Naive thymus-derived CD4-positive, alpha-beta T cell (primary cell): ENCODE data around the gene MRTFB. TPM values are rescaled to one million over a fixed set of nuclear protein-coding genes. Genes with fewer than 3 reads are reported as not detected.

ENCODE experiments used
- ATAC-seq: fragments of 150-1000 bp; cut with Tn5 transposase; 2 replicates; pipeline ENCODE4 v1.10.0; 2021; ENCODE audit warnings: mild to moderate bottlenecking, moderate library complexity
- CTCF ChIA-PET: fragments of 350-600 bp; sonication (Branson Sonifier 250); formaldehyde crosslinking; loops from one replicate; lab custom pipeline; 2021; ENCODE audit warnings: antibody characterized with exemption; lab: Charles Lee
- POLR2A ChIA-PET: fragments of 350-600 bp; sonication (Branson Sonifier 250); formaldehyde crosslinking; loops from one replicate; lab custom pipeline; 2021; ENCODE audit warnings: antibody characterized with exemption, inconsistent platforms; lab: Charles Lee
- DNase-seq, 9 donors: peaks; one replicate each; pipeline versions ENCODE4 v3.0.0 to v3.0.0-alpha.2; 2020 to 2022; ENCODE audit warnings: mixed read lengths in 1 of 9
- H3K27ac ChIP-seq: one replicate; pipeline ENCODE4 v1.7.0; 2013; ENCODE audit warnings: mild to moderate bottlenecking, low read depth, low read length, moderate library complexity
- H3K27me3 ChIP-seq, 2 donors: one replicate each; pipeline ENCODE4 v1.7.0; 2013; ENCODE audit warnings: low read length in 2 of 2, mild to moderate bottlenecking in 2 of 2, moderate library complexity in 2 of 2; ENCODE audit not compliant: control insufficient read depth in 2 of 2, insufficient read depth in 2 of 2
- H3K36me3 ChIP-seq, 3 experiments: 1 replicate in 2 of 3; 2 replicates in 1 of 3; pipeline ENCODE4 v1.7.0; 2013; ENCODE audit warnings: low read length in 3 of 3, mild to moderate bottlenecking in 3 of 3, moderate library complexity in 1 of 3; ENCODE audit not compliant: insufficient read depth in 3 of 3, control insufficient read depth in 2 of 3
- H3K4me1 ChIP-seq, 2 donors: one replicate each; pipeline ENCODE4 v1.7.0; 2013; ENCODE audit warnings: low read length in 2 of 2, mild to moderate bottlenecking in 2 of 2, moderate library complexity in 1 of 2; ENCODE audit not compliant: control insufficient read depth in 2 of 2, insufficient read depth in 2 of 2
- H3K4me3 ChIP-seq: 2 replicates; pipeline ENCODE4 v1.7.0; 2013; ENCODE audit warnings: mild to moderate bottlenecking, low read length
- H3K9me3 ChIP-seq, 3 experiments: 1 replicate in 2 of 3; 2 replicates in 1 of 3; pipeline ENCODE4 v1.7.0; 2013; ENCODE audit warnings: low read length in 3 of 3; ENCODE audit not compliant: control insufficient read depth in 2 of 3
- H3K27ac Mint-ChIP-seq, 9 donors: one replicate each; pipeline ENCODE4 v1.8.0; 2020 to 2022; ENCODE audit warnings: mixed read lengths in 9 of 9, mild to moderate bottlenecking in 8 of 9, moderate library complexity in 5 of 9, inconsistent platforms in 2 of 9
- H3K27me3 Mint-ChIP-seq, 5 donors: one replicate each; pipeline ENCODE4 v1.8.0; 2021 to 2022; ENCODE audit warnings: mixed read lengths in 5 of 5, mild to moderate bottlenecking in 1 of 5
- H3K36me3 Mint-ChIP-seq, 5 donors: one replicate each; pipeline ENCODE4 v1.8.0; 2020 to 2022; ENCODE audit warnings: mixed read lengths in 5 of 5, mild to moderate bottlenecking in 3 of 5, inconsistent platforms in 1 of 5
- H3K4me1 Mint-ChIP-seq, 7 donors: one replicate each; pipeline ENCODE4 v1.8.0; 2020 to 2022; ENCODE audit warnings: mixed read lengths in 7 of 7, mild to moderate bottlenecking in 3 of 7, inconsistent platforms in 1 of 7
- H3K4me3 Mint-ChIP-seq, 10 donors: one replicate each; pipeline ENCODE4 v1.8.0; 2020 to 2022; ENCODE audit warnings: mild to moderate bottlenecking in 10 of 10, mixed read lengths in 10 of 10, moderate library complexity in 6 of 10, inconsistent platforms in 2 of 10
- H3K9me3 Mint-ChIP-seq, 11 donors: one replicate each; pipeline ENCODE4 v1.8.0; 2020 to 2022; ENCODE audit warnings: mixed read lengths in 11 of 11, mild to moderate bottlenecking in 4 of 11, inconsistent platforms in 1 of 11, moderate library complexity in 1 of 11
- intact Hi-C, 2 donors: fragments of 100-400 bp; cut with micrococcal nuclease; formaldehyde crosslinking; loops; one replicate each; pipeline ENCODE4 v1.15.1; 2023
- polyA plus RNA-seq, 2 donors: library from polyadenylated mRNA; unstranded; fragments of 300-500 nt; fragmentation: Illumina TruSeq; gene quantifications; one replicate each; pipeline ENCODE4 v1.2.3, GENCODE V29; 2021
- total RNA-seq, 6 experiments: library from RNA in 5 of 6; stranded (reverse) in 5 of 6; gene quantifications; 1 replicate in 5 of 6; 2 replicates in 1 of 6; pipeline ENCODE4 v1.2.3 and lab custom pipeline; 2021 to 2026

Gene MRTFB
- total and polyA plus RNA-seq, 7 experiments from 2014 or later: 9.1 to 33.2 (median 25.4) TPM

DNA sequence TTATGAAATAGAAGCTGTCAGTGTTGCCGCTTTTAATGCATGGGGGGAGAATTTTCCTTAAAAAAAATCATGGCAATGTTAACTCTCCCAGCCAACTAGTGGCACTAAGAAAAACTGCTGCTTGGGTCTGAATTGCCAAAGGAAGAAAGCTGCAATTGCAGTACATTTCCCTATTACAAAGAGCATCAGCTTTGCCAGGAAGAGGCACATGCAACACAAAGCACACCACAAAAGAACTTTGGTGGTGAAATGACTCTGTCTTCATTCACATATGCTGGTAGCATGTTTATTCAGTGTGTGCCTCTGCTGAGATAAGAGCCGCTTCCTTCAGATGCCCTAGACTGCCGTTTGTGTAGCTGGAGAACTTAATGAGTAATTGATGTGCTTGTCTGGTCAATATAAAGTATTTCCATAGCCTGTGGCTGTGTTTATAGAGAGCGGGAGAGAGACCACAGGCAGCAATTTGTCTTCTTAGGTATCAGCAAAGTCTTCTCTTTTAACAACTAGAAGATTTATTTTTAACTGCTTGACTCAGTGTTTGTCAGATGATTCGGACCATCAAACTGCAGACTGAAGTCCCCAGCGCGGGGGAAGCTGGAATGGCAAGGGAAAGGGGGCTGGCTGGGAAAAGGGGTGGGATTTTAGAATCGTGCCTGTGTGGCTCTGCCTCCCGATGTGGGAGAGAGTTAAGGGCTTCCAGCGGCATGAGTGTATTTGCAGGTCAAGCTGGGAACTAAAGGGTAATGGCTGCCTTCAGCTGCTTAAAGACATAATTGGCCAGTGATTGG, 115.1 kb downstream of the MRTFB start:
- DNase-seq (peak in 6 of 9 donors; percentile 15 to 56 (median 35)), ATAC-seq (peak; percentile 55)
- Mint-ChIP-seq H3K4me1 (peaks cover 8 to 54% (median 45%) of the 10 kb centered on the region in 7 donors), H3K9me3 (no peaks in the 10 kb centered on the region), H3K36me3 (no peaks in the 10 kb centered on the region), H3K4me3 (peak overlapping the region; percentile 34 to 85 (median 69)), H3K27ac (peak overlapping the region in 8 of 9 donors; percentile 60 to 95 (median 84)), H3K27me3 (no peaks in the 10 kb centered on the region)
- ChIA-PET POLR2A (interaction anchor here (0.7 to 1.6 kb wide), 3 partner anchors 9 to 17 kb away, joined by 3 to 4 read pairs (median 4); no protein-coding TSS in a partner anchor), CTCF (no interaction called here)
- peaks cover 0 to 21% of the 10 kb centered on the region in 2 donors for H3K4me1 ChIP-seq
- H3K27ac ChIP-seq: peak overlapping the region; percentile 37
- no peaks in the 10 kb centered on the region for H3K27me3 ChIP-seq
- no peaks in the 10 kb centered on the region for H3K36me3 ChIP-seq
- H3K9me3 ChIP-seq: no peaks in the 10 kb centered on the region
- intact Hi-C loops: no loop called here
- no peak overlapping the region for H3K4me3 ChIP-seq

DNA sequence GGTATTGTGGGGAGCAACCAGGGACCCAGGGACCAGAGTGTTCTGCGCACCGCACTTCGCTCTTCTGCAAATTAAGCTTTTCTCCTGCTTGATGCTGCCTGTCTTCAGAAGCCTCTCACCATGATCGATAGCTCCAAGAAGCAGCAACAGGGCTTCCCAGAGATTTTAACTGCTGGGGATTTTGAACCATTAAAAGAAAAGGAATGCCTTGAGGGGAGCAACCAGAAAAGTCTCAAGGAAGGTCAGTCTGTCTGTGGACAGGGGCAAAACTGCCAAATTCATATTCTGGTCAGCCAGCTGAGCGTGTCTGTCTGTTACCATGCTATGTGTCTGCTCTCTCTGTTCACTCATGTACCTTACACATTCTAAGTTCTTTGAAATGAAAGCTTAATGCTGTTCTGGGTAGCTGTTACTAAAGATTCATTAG, 115.7 kb downstream of the MRTFB start:
- Mint-ChIP-seq H3K9me3 (no peaks in the 10 kb centered on the region), H3K27ac (peak overlapping the region in 8 of 9 donors; percentile 60 to 95 (median 84)), H3K4me1 (peaks cover 6 to 57% (median 47%) of the 10 kb centered on the region in 7 donors), H3K4me3 (peak overlapping the region in 9 of 10 donors; percentile 34 to 85 (median 68)), H3K27me3 (no peaks in the 10 kb centered on the region), H3K36me3 (no peaks in the 10 kb centered on the region)
- Histone ChIP-seq H3K9me3 (no peaks in the 10 kb centered on the region), H3K36me3 (no peaks in the 10 kb centered on the region), H3K27ac (peak overlapping the region; percentile 37), H3K4me3 (no peak overlapping the region), H3K4me1 (peaks cover 0 to 21% of the 10 kb centered on the region in 2 donors), H3K27me3 (no peaks in the 10 kb centered on the region)
- ATAC-seq: no peak
- ChIA-PET CTCF (no interaction called here), POLR2A (interaction anchor here (1.0 to 1.6 kb wide), 2 partner anchors 10 to 17 kb away, joined by 4 read pairs; no protein-coding TSS in a partner anchor)
- DNase-seq: no peak
- intact Hi-C loops: no loop called here

DNA sequence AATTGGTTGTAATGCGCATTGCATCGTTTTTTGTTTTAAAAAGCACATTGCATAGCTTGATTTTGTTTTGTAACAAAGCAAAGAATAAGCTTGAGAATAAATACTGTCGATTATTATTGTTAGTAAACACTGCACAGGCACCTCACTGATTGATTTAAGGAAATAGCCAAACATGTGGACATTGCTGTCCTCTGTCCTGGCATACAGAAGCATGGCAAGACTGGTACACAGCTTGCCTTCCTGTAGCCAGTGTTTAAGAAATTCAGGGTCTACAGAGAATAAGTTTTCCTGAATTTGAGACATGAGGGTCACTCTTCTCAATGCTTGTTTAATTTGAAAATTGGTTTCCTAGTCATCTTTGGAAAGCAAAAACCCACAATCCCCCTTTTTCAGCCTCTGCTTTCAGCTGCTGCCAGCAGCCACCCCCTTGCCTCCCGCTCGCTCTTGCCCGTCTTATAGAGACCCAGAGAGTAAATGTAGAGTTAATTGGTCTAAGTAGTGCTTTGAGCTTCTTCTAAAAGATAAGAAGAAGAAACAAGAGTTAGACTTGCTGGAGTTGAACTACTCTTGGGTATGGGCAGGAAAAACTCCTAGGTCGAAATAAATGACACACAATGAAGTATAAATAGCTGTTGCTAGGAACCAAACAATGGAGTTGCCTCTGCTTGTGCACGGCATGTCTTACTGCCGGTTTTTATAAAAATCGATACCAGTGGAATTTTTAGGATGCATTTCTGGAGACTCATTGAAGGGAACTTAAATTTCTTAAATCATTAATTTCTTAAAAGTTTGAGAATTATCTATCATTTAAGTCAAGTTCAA, 116.6 kb downstream of the MRTFB start:
- POLR2A ChIA-PET: interaction anchor here (1.0 to 1.6 kb wide), 2 partner anchors 11 to 16 kb away, joined by 4 read pairs; no protein-coding TSS in a partner anchor
- no peak overlapping the region for H3K27ac ChIP-seq
- no peaks in the 10 kb centered on the region for H3K9me3 ChIP-seq
- CTCF ChIA-PET: interaction anchor here (1.0 kb wide), 1 partner anchor 9 kb away, joined by 3 read pairs; no protein-coding TSS in a partner anchor
- peaks cover 0 to 23% of the 10 kb centered on the region in 2 donors for H3K4me1 ChIP-seq
- no peaks in the 10 kb centered on the region for H3K27me3 ChIP-seq
- no peaks in the 10 kb centered on the region for H3K36me3 ChIP-seq
- no peak overlapping the region for H3K4me3 ChIP-seq
- intact Hi-C loops: no loop called here
- ATAC-seq: no peak
- Mint-ChIP-seq H3K4me3 (peak overlapping the region in 9 of 10 donors; percentile 9 to 85 (median 70)), H3K9me3 (no peaks in the 10 kb centered on the region), H3K4me1 (peaks cover 7 to 60% (median 50%) of the 10 kb centered on the region in 7 donors), H3K36me3 (no peaks in the 10 kb centered on the region), H3K27me3 (no peaks in the 10 kb centered on the region), H3K27ac (peak overlapping the region in 7 of 9 donors; percentile 65 to 95 (median 82))
- no peak for DNase-seq

DNA sequence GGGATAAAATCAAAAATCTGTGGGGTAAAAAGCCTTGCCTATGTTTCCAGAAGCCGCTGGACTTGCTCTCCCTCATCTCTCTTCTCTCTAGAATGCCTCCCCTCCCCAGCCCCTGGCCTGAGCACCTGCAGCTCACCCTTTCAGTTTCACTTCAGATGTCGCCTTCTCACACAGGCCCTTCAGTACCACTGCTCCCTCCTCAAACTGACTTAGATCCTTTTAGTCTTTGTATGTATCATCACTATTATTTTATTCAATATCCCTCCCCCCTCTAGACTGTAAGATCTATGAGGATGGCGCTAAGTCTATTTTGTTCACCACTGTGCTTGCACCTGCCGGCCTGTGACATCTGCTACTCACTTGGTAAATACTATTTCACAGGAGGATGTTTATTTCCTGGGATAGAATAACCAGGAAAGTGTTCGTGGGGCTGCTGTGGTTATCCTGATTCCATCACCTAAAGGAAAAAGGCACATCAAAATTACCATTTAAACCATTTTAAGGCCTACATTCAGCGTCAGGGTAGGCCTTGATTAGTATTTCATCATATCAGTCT, 122.3 kb downstream of the MRTFB start:
- Histone ChIP-seq H3K36me3 (no peaks in the 10 kb centered on the region), H3K27ac (peak overlapping the region; percentile 74), H3K4me3 (peak overlapping the region; percentile 14), H3K27me3 (no peaks in the 10 kb centered on the region), H3K9me3 (no peaks in the 10 kb centered on the region), H3K4me1 (peaks cover 5 to 46% of the 10 kb centered on the region in 2 donors)
- H3K27me3 Mint-ChIP-seq: no peaks in the 10 kb centered on the region
- ATAC-seq (peak; percentile 67), DNase-seq (peak in 8 of 9 donors; percentile 27 to 51 (median 34))
- intact Hi-C loops: loop anchor here (5.0 to 10.0 kb wide), 4 partner anchors 91 to 269 kb away; partner anchors contain the start of genes MRTFB (in 2 of the 2) and ERCC4 (in 1 of the 2)
- H3K36me3 Mint-ChIP-seq: peaks cover 0 to 2% (median under 1%) of the 10 kb centered on the region in 5 donors
- H3K4me1 Mint-ChIP-seq: peaks cover 23 to 78% (median 74%) of the 10 kb centered on the region in 7 donors
- peak overlapping the region; percentile 71 to 97 (median 84) for H3K4me3 Mint-ChIP-seq
- peak overlapping the region; percentile 87 to 96 (median 90) for H3K27ac Mint-ChIP-seq
- H3K9me3 Mint-ChIP-seq: no peaks in the 10 kb centered on the region
- ChIA-PET POLR2A (no interaction called here), CTCF (no interaction called here)

DNA sequence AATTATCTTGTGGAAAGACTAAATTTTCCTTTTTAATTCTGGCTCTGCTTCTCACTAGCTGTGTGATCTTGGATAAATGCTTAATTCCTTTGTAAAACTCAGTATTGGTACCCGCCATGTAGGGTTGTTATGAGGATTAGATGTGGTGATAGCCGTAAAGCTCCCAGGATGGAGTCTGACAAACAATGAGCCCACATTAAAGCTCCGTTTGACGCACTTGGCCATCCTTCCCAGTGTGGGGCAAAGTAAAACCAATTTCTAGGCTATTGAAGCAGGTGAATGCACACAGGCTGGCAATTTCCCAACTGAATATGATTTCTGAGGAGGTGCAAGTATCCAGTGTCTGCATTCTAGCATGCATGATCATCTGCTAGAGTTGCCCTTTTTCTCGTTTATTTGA, 123.6 kb downstream of the MRTFB start:
- ChIA-PET CTCF (no interaction called here), POLR2A (no interaction called here)
- Mint-ChIP-seq H3K4me3 (peak overlapping the region in 7 of 10 donors; percentile 2 to 75 (median 20)), H3K36me3 (peaks cover 0 to 13% (median 12%) of the 10 kb centered on the region in 5 donors), H3K27ac (peak overlapping the region in 8 of 9 donors; percentile 6 to 91 (median 76)), H3K27me3 (no peaks in the 10 kb centered on the region), H3K9me3 (peaks cover 0 to 2% (median 0%) of the 10 kb centered on the region in 11 donors), H3K4me1 (peaks cover 32 to 81% (median 64%) of the 10 kb centered on the region in 7 donors)
- peak; percentile 56 for ATAC-seq
- H3K4me1 ChIP-seq: peaks cover 5 to 45% of the 10 kb centered on the region in 2 donors
- no peak overlapping the region for H3K4me3 ChIP-seq
- no peaks in the 10 kb centered on the region for H3K27me3 ChIP-seq
- peak in 6 of 9 donors; percentile 28 to 59 (median 42) for DNase-seq
- H3K27ac ChIP-seq: peak overlapping the region; percentile 12
- H3K9me3 ChIP-seq: no peaks in the 10 kb centered on the region
- no peaks in the 10 kb centered on the region for H3K36me3 ChIP-seq
- intact Hi-C loops: loop anchor here (5.0 to 10.0 kb wide), 5 partner anchors 90 to 272 kb away; partner anchors contain the start of genes ERCC4 (in 2 of the 2) and MRTFB (in 2 of the 2)
